ENCODE data around the gene ANGEL2.

GRCh38 chr1:212951126-212951946 is 64.3 kb downstream of the ANGEL2 start:
- TF ChIP-seq CTCF (IDR thresholded peaks at IDR 0.05) (no peak), POLR2A (IDR thresholded peaks at IDR 0.05) (no peak)
